Measurements from ENCODE around the gene RGS3.

The RGS3 gene

GRCh38 chr9:113504725-113505590, 41.4 kb downstream of the RGS3 start:
- no peaks in the 10 kb centered on the region for H3K36me3 Mint-ChIP-seq (ENCODE audit: low read depth)
- no peaks in the 10 kb centered on the region for H3K27me3 Mint-ChIP-seq (ENCODE audit: low read depth)
- peaks cover 3% of the 10 kb centered on the region for H3K4me1 Mint-ChIP-seq (ENCODE audit: low read depth)
- no peak overlapping the region for H3K27ac Mint-ChIP-seq
- no peaks in the 10 kb centered on the region for H3K9me3 Mint-ChIP-seq
- no peak overlapping the region for H3K4me3 Mint-ChIP-seq

GRCh38 chr9:113506090-113506589, 42.6 kb downstream of the RGS3 start:
- Mint-ChIP-seq H3K4me3 (no peak overlapping the region), H3K4me1 (ENCODE audit: low read depth) (peaks cover 4% of the 10 kb centered on the region)

GRCh38 chr9:113507256-113507655, 43.7 kb downstream of the RGS3 start:
- Mint-ChIP-seq H3K4me1 (ENCODE audit: low read depth) (peaks cover 15% of the 10 kb centered on the region), H3K4me3 (no peak overlapping the region), H3K27ac (no peak overlapping the region), H3K27me3 (ENCODE audit: low read depth) (no peaks in the 10 kb centered on the region), H3K36me3 (ENCODE audit: low read depth) (no peaks in the 10 kb centered on the region), H3K9me3 (no peaks in the 10 kb centered on the region)

More at GRCh38 chr9:113506090-113506589, 42.6 kb downstream of the RGS3 start:
- no peaks in the 10 kb centered on the region for H3K9me3 Mint-ChIP-seq
- H3K27me3 Mint-ChIP-seq (ENCODE audit: low read depth): no peaks in the 10 kb centered on the region
- H3K27ac Mint-ChIP-seq: no peak overlapping the region
- H3K36me3 Mint-ChIP-seq (ENCODE audit: low read depth): no peaks in the 10 kb centered on the region

- no peak overlapping the region for H3K27ac Mint-ChIP-seq
- H3K9me3 Mint-ChIP-seq: no peaks in the 10 kb centered on the region
- H3K27me3 Mint-ChIP-seq (ENCODE audit: low read depth): no peaks in the 10 kb centered on the region
- H3K4me1 Mint-ChIP-seq (ENCODE audit: low read depth): peaks cover 25% of the 10 kb centered on the region
- no peaks in the 10 kb centered on the region for H3K36me3 Mint-ChIP-seq (ENCODE audit: low read depth)
- H3K4me3 Mint-ChIP-seq: no peak overlapping the region
Observed at GRCh38 chr9:113508111-113508749, 44.7 kb downstream of the RGS3 start.

GRCh38 chr9:113509463-113509862, 45.9 kb downstream of the RGS3 start:
- no peak overlapping the region for H3K27ac Mint-ChIP-seq
- peaks cover 32% of the 10 kb centered on the region for H3K4me1 Mint-ChIP-seq (ENCODE audit: low read depth)
- no peaks in the 10 kb centered on the region for H3K9me3 Mint-ChIP-seq
- no peaks in the 10 kb centered on the region for H3K27me3 Mint-ChIP-seq (ENCODE audit: low read depth)
- H3K4me3 Mint-ChIP-seq: no peak overlapping the region
- no peaks in the 10 kb centered on the region for H3K36me3 Mint-ChIP-seq (ENCODE audit: low read depth)

- Mint-ChIP-seq H3K27me3 (ENCODE audit: low read depth) (no peaks in the 10 kb centered on the region), H3K9me3 (no peaks in the 10 kb centered on the region), H3K27ac (no peak overlapping the region), H3K36me3 (ENCODE audit: low read depth) (no peaks in the 10 kb centered on the region), H3K4me1 (ENCODE audit: low read depth) (peaks cover 37% of the 10 kb centered on the region), H3K4me3 (no peak overlapping the region)
Observed at GRCh38 chr9:113511047-113511521, 47.6 kb downstream of the RGS3 start.

GRCh38 chr9:113511856-113512761, 48.6 kb downstream of the RGS3 start:
- peak overlapping the region; percentile 92 for H3K27ac Mint-ChIP-seq
- H3K4me3 Mint-ChIP-seq: peak overlapping the region; percentile 47
- H3K4me1 Mint-ChIP-seq (ENCODE audit: low read depth): peaks cover 43% of the 10 kb centered on the region
- H3K9me3 Mint-ChIP-seq: no peaks in the 10 kb centered on the region
- no peaks in the 10 kb centered on the region for H3K36me3 Mint-ChIP-seq (ENCODE audit: low read depth)
- no peaks in the 10 kb centered on the region for H3K27me3 Mint-ChIP-seq (ENCODE audit: low read depth)

GRCh38 chr9:113513111-113513510, 49.6 kb downstream of the RGS3 start:
- Mint-ChIP-seq H3K27ac (peak overlapping the region; percentile 84), H3K4me3 (peak overlapping the region; percentile 70), H3K27me3 (ENCODE audit: low read depth) (no peaks in the 10 kb centered on the region), H3K9me3 (no peaks in the 10 kb centered on the region), H3K36me3 (ENCODE audit: low read depth) (no peaks in the 10 kb centered on the region), H3K4me1 (ENCODE audit: low read depth) (peaks cover 53% of the 10 kb centered on the region)

- Mint-ChIP-seq H3K27me3 (ENCODE audit: low read depth) (no peaks in the 10 kb centered on the region), H3K27ac (peak overlapping the region; percentile 84), H3K9me3 (no peaks in the 10 kb centered on the region), H3K4me1 (ENCODE audit: low read depth) (peaks cover 57% of the 10 kb centered on the region), H3K4me3 (peak overlapping the region; percentile 70), H3K36me3 (ENCODE audit: low read depth) (no peaks in the 10 kb centered on the region)
Observed at GRCh38 chr9:113513536-113513935, 50.0 kb downstream of the RGS3 start.

- Mint-ChIP-seq H3K4me3 (no peak overlapping the region), H3K9me3 (no peaks in the 10 kb centered on the region), H3K36me3 (ENCODE audit: low read depth) (peaks cover 4% of the 10 kb centered on the region), H3K27me3 (ENCODE audit: low read depth) (no peaks in the 10 kb centered on the region), H3K4me1 (ENCODE audit: low read depth) (peaks cover 62% of the 10 kb centered on the region), H3K27ac (peak overlapping the region; percentile 49)
Observed at GRCh38 chr9:113514061-113514460, 50.5 kb downstream of the RGS3 start.

- Mint-ChIP-seq H3K36me3 (ENCODE audit: low read depth) (peaks cover 6% of the 10 kb centered on the region), H3K27me3 (ENCODE audit: low read depth) (no peaks in the 10 kb centered on the region), H3K4me1 (ENCODE audit: low read depth) (peaks cover 68% of the 10 kb centered on the region), H3K9me3 (no peaks in the 10 kb centered on the region), H3K27ac (no peak overlapping the region), H3K4me3 (no peak overlapping the region)
Observed at GRCh38 chr9:113514748-113515147, 51.2 kb downstream of the RGS3 start.

GRCh38 chr9:113515862-113516261, 52.3 kb downstream of the RGS3 start:
- Mint-ChIP-seq H3K4me3 (no peak overlapping the region), H3K27me3 (ENCODE audit: low read depth) (no peaks in the 10 kb centered on the region), H3K4me1 (ENCODE audit: low read depth) (peaks cover 79% of the 10 kb centered on the region), H3K27ac (peak overlapping the region; percentile 57), H3K9me3 (no peaks in the 10 kb centered on the region), H3K36me3 (ENCODE audit: low read depth) (peaks cover 7% of the 10 kb centered on the region)

GRCh38 chr9:113516840-113517577, 53.5 kb downstream of the RGS3 start:
- H3K4me3 Mint-ChIP-seq: peak overlapping the region; percentile 85
- H3K36me3 Mint-ChIP-seq (ENCODE audit: low read depth): peaks cover 10% of the 10 kb centered on the region
- H3K9me3 Mint-ChIP-seq: no peaks in the 10 kb centered on the region
- H3K27ac Mint-ChIP-seq: peak overlapping the region; percentile 84
- peaks cover 71% of the 10 kb centered on the region for H3K4me1 Mint-ChIP-seq (ENCODE audit: low read depth)
- no peaks in the 10 kb centered on the region for H3K27me3 Mint-ChIP-seq (ENCODE audit: low read depth)

Data from T-helper 1 cell treated with Interleukin-12 subunit alpha and Interleukin-12 subunit beta and Interleukin-4 antibody, amounts not matched to agents 30 μg/mL and 1 μg/mL, for 36 hours (primary cell).